ENCODE results near the gene MMP7.

Gene MMP7

GRCh38 chr11:102575012-102575411 is 44.5 kb upstream of the MMP7 start:
- H4K12ac ChIP-seq (ENCODE audit: low read depth, low read length): no peak overlapping the region
- no peak overlapping the region for H2AFZ ChIP-seq (ENCODE audit: insufficient read depth, low read length, poor library complexity)
- no peaks in the 10 kb centered on the region for H3K79me2 ChIP-seq (ENCODE audit: control insufficient read depth, insufficient read depth, low read length, poor library complexity)
- H3K79me1 ChIP-seq (ENCODE audit: low read length): no peaks in the 10 kb centered on the region
- H3K9me3 ChIP-seq (ENCODE audit: insufficient read depth, low read depth, low read length): no peaks in the 10 kb centered on the region
- H2BK120ac ChIP-seq (ENCODE audit: insufficient read depth, low read length, poor library complexity): no peak overlapping the region
- H3K4me2 ChIP-seq (ENCODE audit: low read length): no peak overlapping the region
- H4K91ac ChIP-seq (ENCODE audit: low read depth, low read length): no peak overlapping the region
- H3K9ac ChIP-seq (ENCODE audit: low read length): no peak overlapping the region
- H3K4me1 ChIP-seq (ENCODE audit: control insufficient read depth in 1 of 2, insufficient read depth in 2 of 2, low read length in 2 of 2): no peaks in the 10 kb centered on the region
- H3K27me3 ChIP-seq (ENCODE audit: insufficient read depth, low read length): no peaks in the 10 kb centered on the region
- no peak overlapping the region for H2BK5ac ChIP-seq (ENCODE audit: low read depth, low read length, poor library complexity)
- H3K27ac ChIP-seq (ENCODE audit: low read depth, low read length): no peak overlapping the region
- no peak overlapping the region for H3K4ac ChIP-seq (ENCODE audit: low read depth, low read length)
- no peak overlapping the region for H3K23ac ChIP-seq (ENCODE audit: low read length)
- H3K36me3 ChIP-seq (ENCODE audit: control insufficient read depth in 1 of 2, insufficient read depth in 2 of 2, low read length in 2 of 2): no peaks in the 10 kb centered on the region
- DNase-seq: no peak
- H2AK5ac ChIP-seq (ENCODE audit: low read length): no peak overlapping the region
- H4K8ac ChIP-seq (ENCODE audit: low read depth, low read length): no peak overlapping the region
- no peak overlapping the region for H3K4me3 ChIP-seq (ENCODE audit: low read depth, low read length)
- no peak overlapping the region for H3K14ac ChIP-seq (ENCODE audit: low read length)
- no peak overlapping the region for H3K18ac ChIP-seq (ENCODE audit: low read length)
- H2BK12ac ChIP-seq (ENCODE audit: low read length): no peak overlapping the region
- WGBS (ENCODE audit: extremely low coverage, insufficient coverage, insufficient read length): no CpG with 5 or more reads among the region's 2 CpGs

- no peak for DNase-seq
- H2BK5ac ChIP-seq (ENCODE audit: low read depth, low read length, poor library complexity): no peak overlapping the region
- no peak overlapping the region for H4K8ac ChIP-seq (ENCODE audit: low read depth, low read length)
- H3K9me3 ChIP-seq (ENCODE audit: insufficient read depth, low read depth, low read length): peaks cover 1% of the 10 kb centered on the region
- H3K14ac ChIP-seq (ENCODE audit: low read length): no peak overlapping the region
- no peaks in the 10 kb centered on the region for H3K36me3 ChIP-seq (ENCODE audit: control insufficient read depth in 1 of 2, insufficient read depth in 2 of 2, low read length in 2 of 2)
- no peak overlapping the region for H3K9ac ChIP-seq (ENCODE audit: low read length)
- H2BK120ac ChIP-seq (ENCODE audit: insufficient read depth, low read length, poor library complexity): no peak overlapping the region
- no peak overlapping the region for H3K18ac ChIP-seq (ENCODE audit: low read length)
- no peak overlapping the region for H3K23ac ChIP-seq (ENCODE audit: low read length)
- H4K91ac ChIP-seq (ENCODE audit: low read depth, low read length): no peak overlapping the region
- no peak overlapping the region for H3K4ac ChIP-seq (ENCODE audit: low read depth, low read length)
- no peaks in the 10 kb centered on the region for H3K79me2 ChIP-seq (ENCODE audit: control insufficient read depth, insufficient read depth, low read length, poor library complexity)
- no peak overlapping the region for H3K4me2 ChIP-seq (ENCODE audit: low read length)
- no peak overlapping the region for H3K27ac ChIP-seq (ENCODE audit: low read depth, low read length)
- no peaks in the 10 kb centered on the region for H3K4me1 ChIP-seq (ENCODE audit: control insufficient read depth in 1 of 2, insufficient read depth in 2 of 2, low read length in 2 of 2)
- H2AFZ ChIP-seq (ENCODE audit: insufficient read depth, low read length, poor library complexity): no peak overlapping the region
- no peak overlapping the region for H3K4me3 ChIP-seq (ENCODE audit: low read depth, low read length)
- no peak overlapping the region for H2BK12ac ChIP-seq (ENCODE audit: low read length)
- no peaks in the 10 kb centered on the region for H3K27me3 ChIP-seq (ENCODE audit: insufficient read depth, low read length)
- no CpG with 5 or more reads among the region's 2 CpGs for WGBS (ENCODE audit: extremely low coverage, insufficient coverage, insufficient read length)
- no peaks in the 10 kb centered on the region for H3K79me1 ChIP-seq (ENCODE audit: low read length)
- no peak overlapping the region for H2AK5ac ChIP-seq (ENCODE audit: low read length)
- H4K12ac ChIP-seq (ENCODE audit: low read depth, low read length): no peak overlapping the region
Measured at GRCh38 chr11:102573851-102574250, 43.3 kb upstream of the MMP7 start.

- Histone ChIP-seq H3K18ac (ENCODE audit: low read length) (no peak overlapping the region), H3K9me3 (ENCODE audit: insufficient read depth, low read depth, low read length) (peaks cover 2% of the 10 kb centered on the region), H3K79me2 (ENCODE audit: control insufficient read depth, insufficient read depth, low read length, poor library complexity) (no peaks in the 10 kb centered on the region), H3K9ac (ENCODE audit: low read length) (no peak overlapping the region), H2BK12ac (ENCODE audit: low read length) (no peak overlapping the region), H3K4me1 (ENCODE audit: control insufficient read depth in 1 of 2, insufficient read depth in 2 of 2, low read length in 2 of 2) (no peaks in the 10 kb centered on the region), H2BK5ac (ENCODE audit: low read depth, low read length, poor library complexity) (no peak overlapping the region), H3K27ac (ENCODE audit: low read depth, low read length) (no peak overlapping the region), H3K14ac (ENCODE audit: low read length) (no peak overlapping the region), H2AFZ (ENCODE audit: insufficient read depth, low read length, poor library complexity) (no peak overlapping the region), H3K23ac (ENCODE audit: low read length) (no peak overlapping the region), H3K79me1 (ENCODE audit: low read length) (no peaks in the 10 kb centered on the region), H3K27me3 (ENCODE audit: insufficient read depth, low read length) (no peaks in the 10 kb centered on the region), H3K4me3 (ENCODE audit: low read depth, low read length) (no peak overlapping the region), H4K8ac (ENCODE audit: low read depth, low read length) (no peak overlapping the region), H4K12ac (ENCODE audit: low read depth, low read length) (no peak overlapping the region), H3K4ac (ENCODE audit: low read depth, low read length) (no peak overlapping the region), H3K36me3 (ENCODE audit: control insufficient read depth in 1 of 2, insufficient read depth in 2 of 2, low read length in 2 of 2) (no peaks in the 10 kb centered on the region), H2AK5ac (ENCODE audit: low read length) (no peak overlapping the region), H2BK120ac (ENCODE audit: insufficient read depth, low read length, poor library complexity) (no peak overlapping the region), H4K91ac (ENCODE audit: low read depth, low read length) (no peak overlapping the region), H3K4me2 (ENCODE audit: low read length) (no peak overlapping the region)
- no CpG with 5 or more reads among the region's 2 CpGs for WGBS (ENCODE audit: extremely low coverage, insufficient coverage, insufficient read length)
- no peak for DNase-seq
Measured at GRCh38 chr11:102572554-102573220, 42.1 kb upstream of the MMP7 start.

GRCh38 chr11:102568851-102569250 is 38.3 kb upstream of the MMP7 start:
- Histone ChIP-seq H3K9me3 (ENCODE audit: insufficient read depth, low read depth, low read length) (peaks cover 2% of the 10 kb centered on the region), H3K4ac (ENCODE audit: low read depth, low read length) (no peak overlapping the region), H3K4me2 (ENCODE audit: low read length) (no peak overlapping the region), H4K91ac (ENCODE audit: low read depth, low read length) (no peak overlapping the region), H3K18ac (ENCODE audit: low read length) (no peak overlapping the region), H3K79me2 (ENCODE audit: control insufficient read depth, insufficient read depth, low read length, poor library complexity) (no peaks in the 10 kb centered on the region), H2AFZ (ENCODE audit: insufficient read depth, low read length, poor library complexity) (no peak overlapping the region), H3K4me1 (ENCODE audit: control insufficient read depth in 1 of 2, insufficient read depth in 2 of 2, low read length in 2 of 2) (no peaks in the 10 kb centered on the region), H3K27me3 (ENCODE audit: insufficient read depth, low read length) (no peaks in the 10 kb centered on the region), H3K4me3 (ENCODE audit: low read depth, low read length) (no peak overlapping the region), H3K36me3 (ENCODE audit: control insufficient read depth in 1 of 2, insufficient read depth in 2 of 2, low read length in 2 of 2) (no peaks in the 10 kb centered on the region), H4K8ac (ENCODE audit: low read depth, low read length) (no peak overlapping the region), H3K9ac (ENCODE audit: low read length) (no peak overlapping the region), H2BK120ac (ENCODE audit: insufficient read depth, low read length, poor library complexity) (no peak overlapping the region), H2AK5ac (ENCODE audit: low read length) (no peak overlapping the region), H3K27ac (ENCODE audit: low read depth, low read length) (no peak overlapping the region), H2BK12ac (ENCODE audit: low read length) (no peak overlapping the region), H3K23ac (ENCODE audit: low read length) (no peak overlapping the region), H4K12ac (ENCODE audit: low read depth, low read length) (no peak overlapping the region), H3K79me1 (ENCODE audit: low read length) (no peaks in the 10 kb centered on the region), H3K14ac (ENCODE audit: low read length) (no peak overlapping the region), H2BK5ac (ENCODE audit: low read depth, low read length, poor library complexity) (no peak overlapping the region)
- DNase-seq: no peak
- WGBS (ENCODE audit: extremely low coverage, insufficient coverage, insufficient read length): no CpG with 5 or more reads among the region's 3 CpGs
